ENCODE measurements around the gene ZKSCAN3. TPM values are rescaled to one million over a fixed set of nuclear protein-coding genes. Genes with fewer than 3 reads are reported as not detected.
"Not testable (repeated sequence)": the region's sequence is repeated elsewhere in the genome, so short reads cannot be mapped to it uniquely, and the experiment has no call there.

Gene ZKSCAN3
- 10 to 100 TPM in 1 of 2 donors, 1 to 10 TPM in 1; 9.1 to 10.7 TPM for total RNA-seq
- 1 to 10 TPM; 6.4 to 8.4 TPM for polyA plus RNA-seq (ENCODE audit: insufficient read length in 2 of 2)
- long read RNA-seq, donor 1: 0 reads
- long read RNA-seq, donor 2: 0 reads
- long read RNA-seq, donor 3: 0 reads
- long read RNA-seq, donor 4, full-length matches to known transcripts: 1 of 1 reads
- long read RNA-seq, donor 4, partial matches to known transcripts: 0 of 1 reads
- long read RNA-seq, donor 4, other reads (novel, unspliced or antisense): 0 of 1 reads

DNA sequence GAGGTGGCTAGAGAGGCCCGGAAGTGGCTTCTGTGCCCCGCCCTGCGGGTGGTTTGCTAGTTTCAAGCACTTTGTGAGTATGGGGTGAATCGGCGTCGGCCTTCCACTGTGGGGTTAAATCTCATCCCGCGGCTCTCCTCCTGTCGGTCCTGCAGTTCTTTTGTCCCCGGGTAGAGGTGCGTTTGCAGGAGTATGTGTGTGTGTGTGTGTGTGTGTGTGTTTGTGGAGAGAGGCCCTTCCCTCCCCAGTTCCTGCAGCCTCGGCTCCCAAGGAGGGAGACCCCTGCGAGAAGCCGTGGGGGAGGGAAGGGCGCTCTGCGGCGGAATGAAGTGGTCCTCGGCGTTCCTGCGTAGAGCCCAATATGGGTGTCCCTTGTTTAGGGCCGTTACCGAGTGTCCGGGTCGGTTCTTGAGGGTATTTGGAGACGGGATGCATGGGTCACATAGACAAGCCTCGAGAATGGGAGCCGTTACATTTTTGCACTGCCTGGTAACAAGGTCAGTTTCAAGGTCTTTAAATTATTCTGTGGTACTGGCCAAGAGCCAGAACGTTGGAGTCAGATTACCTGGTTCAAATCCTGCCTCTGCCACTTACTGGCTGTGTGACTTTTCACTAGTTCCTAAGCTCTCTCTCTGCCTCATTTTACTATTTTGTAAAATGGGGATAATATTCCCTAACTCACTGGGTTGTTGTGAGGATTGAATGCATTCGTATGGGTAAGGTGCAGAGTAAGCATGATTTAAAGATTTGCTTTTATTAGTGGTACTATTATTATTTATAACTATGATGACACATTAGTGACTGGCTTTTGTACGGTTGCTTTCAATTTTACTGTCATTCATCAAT, at the start of gene ZKSCAN3:
ZKSCAN3 (plus strand) TSS at position 56 of the 846 bp plus-strand sequence. CDS start 9,640 bp downstream, outside the sequence.
- Histone ChIP-seq H3K4me3 (ENCODE audit: low read depth, low read length) (peak within 1 kb of the TSS; percentile 82), H3K27me3 (ENCODE audit: control insufficient read depth, insufficient read depth, low read length) (peaks cover 9% of the 10 kb centered on the region), H3K36me3 (ENCODE audit: control insufficient read depth, insufficient read depth, low read length) (peaks cover 4% of the 10 kb centered on the region), H3K4me1 (ENCODE audit: control insufficient read depth, insufficient read depth, low read length) (peaks cover 3% of the 10 kb centered on the region), H3K9me3 (ENCODE audit: control insufficient read depth, insufficient read depth, low read length) (no peaks in the 10 kb centered on the region), H3K27ac (ENCODE audit: low read depth, low read length) (peak within 1 kb of the TSS; percentile 79)
- WGBS (ENCODE audit: insufficient coverage): 0% methylated on average over 22 of the region's 30 CpGs
- DNase-seq (ENCODE audit: low read depth in 4 of 6, low spot score in 6 of 6): peak; percentile 72 to 97 (median 78)

DNA sequence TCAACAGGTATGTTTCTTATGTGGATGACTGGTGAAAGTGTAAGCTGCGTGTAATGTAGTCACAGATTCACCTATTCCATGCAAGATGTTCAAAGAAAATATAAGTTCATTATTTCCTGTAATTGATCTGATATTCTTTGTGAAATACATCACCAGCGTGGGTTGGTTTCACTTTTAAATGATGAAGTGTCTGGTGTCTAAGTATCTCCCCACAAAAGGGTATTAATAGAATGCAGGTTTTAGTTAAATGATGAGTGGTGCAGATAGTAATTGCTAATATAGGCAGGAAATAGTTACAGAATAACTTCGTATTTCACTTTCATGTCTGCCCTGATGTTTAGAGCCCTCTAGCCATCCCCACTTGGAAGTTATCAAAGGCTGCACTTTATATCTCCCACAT, 46.2 kb upstream of the ZKSCAN3 start:
- no peak for DNase-seq (ENCODE audit: low read depth in 4 of 6, low spot score in 6 of 6)
- H3K27me3 ChIP-seq (ENCODE audit: control insufficient read depth, insufficient read depth, low read length): no peaks in the 10 kb centered on the region
- WGBS (ENCODE audit: insufficient coverage): no CpG with 5 or more reads among the region's 3 CpGs
- H3K27ac ChIP-seq (ENCODE audit: low read depth, low read length): no peak overlapping the region
- peaks cover 11% of the 10 kb centered on the region for H3K36me3 ChIP-seq (ENCODE audit: control insufficient read depth, insufficient read depth, low read length)
- no peaks in the 10 kb centered on the region for H3K9me3 ChIP-seq (ENCODE audit: control insufficient read depth, insufficient read depth, low read length)
- H3K4me1 ChIP-seq (ENCODE audit: control insufficient read depth, insufficient read depth, low read length): no peaks in the 10 kb centered on the region
- H3K4me3 ChIP-seq (ENCODE audit: low read depth, low read length): no peak overlapping the region

DNA sequence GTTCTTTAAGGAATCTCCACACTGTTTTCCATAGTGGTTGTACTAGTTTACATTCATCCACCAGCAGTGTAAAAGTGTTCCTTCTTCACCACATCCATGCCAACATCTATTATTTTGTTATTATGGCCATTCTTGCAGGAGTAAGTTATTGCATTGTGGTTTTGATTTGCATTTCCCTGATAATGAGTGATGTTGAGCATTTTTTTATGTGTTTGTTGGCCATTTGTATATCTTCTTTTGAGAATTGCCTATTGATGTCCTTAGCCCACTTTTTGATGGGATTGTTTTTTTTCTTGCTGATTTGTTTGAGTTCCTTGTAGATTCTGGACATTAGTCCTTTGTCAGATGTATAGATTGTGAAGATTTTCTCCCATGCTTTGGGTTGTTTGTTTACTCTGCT, 43.4 kb upstream of the ZKSCAN3 start:
- not testable (repeated sequence) for H3K9me3 ChIP-seq (ENCODE audit: control insufficient read depth, insufficient read depth, low read length); H3K4me3 ChIP-seq (ENCODE audit: low read depth, low read length); H3K36me3 ChIP-seq (ENCODE audit: control insufficient read depth, insufficient read depth, low read length); H3K4me1 ChIP-seq (ENCODE audit: control insufficient read depth, insufficient read depth, low read length); DNase-seq (ENCODE audit: low read depth in 4 of 6, low spot score in 6 of 6); H3K27me3 ChIP-seq (ENCODE audit: control insufficient read depth, insufficient read depth, low read length); H3K27ac ChIP-seq (ENCODE audit: low read depth, low read length)

DNA sequence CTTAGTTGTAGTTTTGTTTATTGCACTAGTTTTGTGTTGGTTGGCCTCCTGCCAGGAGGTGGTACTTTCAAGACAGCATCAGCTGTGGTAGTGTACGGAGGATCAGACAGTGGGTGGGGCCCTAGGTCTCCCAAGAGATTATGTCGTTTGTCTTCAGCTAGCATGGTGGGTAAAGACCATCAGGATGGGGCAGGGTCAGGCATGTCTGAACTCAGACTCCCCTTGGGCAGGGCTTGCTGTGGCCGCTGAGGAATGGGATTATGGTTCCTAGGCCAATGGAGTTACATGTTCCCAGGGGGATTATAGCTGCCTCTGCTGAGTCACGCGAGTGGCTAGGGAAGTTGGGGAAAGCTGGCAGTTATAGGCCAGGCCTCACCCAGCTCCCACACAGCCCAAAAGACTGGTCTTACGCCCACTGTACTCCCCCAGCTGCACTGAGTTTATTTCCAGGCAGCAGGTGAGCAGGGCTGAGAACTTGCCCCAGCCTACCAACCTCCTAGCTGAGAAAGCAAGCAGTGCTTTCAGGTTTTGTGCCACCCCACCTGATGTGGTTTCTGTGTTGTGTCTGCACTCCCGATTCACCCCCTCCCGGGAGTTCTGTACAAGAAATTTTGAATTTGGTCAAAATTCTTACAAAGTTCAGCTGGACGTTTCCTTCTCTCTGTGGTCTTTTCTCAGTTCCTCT, 38.5 kb upstream of the ZKSCAN3 start:
- Histone ChIP-seq H3K27me3 (ENCODE audit: control insufficient read depth, insufficient read depth, low read length) (no peaks in the 10 kb centered on the region), H3K27ac (ENCODE audit: low read depth, low read length) (no peak overlapping the region), H3K9me3 (ENCODE audit: control insufficient read depth, insufficient read depth, low read length) (no peaks in the 10 kb centered on the region), H3K4me1 (ENCODE audit: control insufficient read depth, insufficient read depth, low read length) (no peaks in the 10 kb centered on the region), H3K36me3 (ENCODE audit: control insufficient read depth, insufficient read depth, low read length) (peaks cover 6% of the 10 kb centered on the region), H3K4me3 (ENCODE audit: low read depth, low read length) (no peak overlapping the region)
- DNase-seq (ENCODE audit: low read depth in 4 of 6, low spot score in 6 of 6): no peak
- 78% methylated on average over 7 of the region's 9 CpGs for WGBS (ENCODE audit: insufficient coverage)

DNA sequence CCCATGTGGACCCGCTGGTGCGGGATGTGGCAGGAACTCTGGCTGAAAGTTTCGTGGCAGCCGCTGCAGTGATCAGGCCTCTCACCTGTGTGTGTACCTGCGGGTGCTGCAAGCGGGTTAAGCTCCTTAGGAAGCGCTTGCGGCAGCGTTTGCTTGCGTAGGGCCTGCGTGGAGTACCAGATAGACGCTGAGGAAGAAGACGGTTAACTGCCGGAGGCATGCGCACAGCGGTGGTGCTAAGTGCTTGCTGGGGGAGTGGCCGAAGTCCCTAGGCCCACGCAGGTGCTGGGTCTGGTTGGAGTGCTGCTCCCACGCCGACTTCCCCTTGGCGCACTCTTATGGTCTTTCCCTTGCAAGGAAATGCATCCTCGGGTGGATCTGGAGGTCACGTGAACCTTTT, 36.8 kb upstream of the ZKSCAN3 start:
- no peak for DNase-seq (ENCODE audit: low read depth in 4 of 6, low spot score in 6 of 6)
- WGBS (ENCODE audit: insufficient coverage): 89% methylated on average over 23 of the region's 23 CpGs
- Histone ChIP-seq H3K36me3 (ENCODE audit: control insufficient read depth, insufficient read depth, low read length) (peaks cover 6% of the 10 kb centered on the region), H3K27me3 (ENCODE audit: control insufficient read depth, insufficient read depth, low read length) (no peaks in the 10 kb centered on the region), H3K27ac (ENCODE audit: low read depth, low read length) (no peak overlapping the region), H3K9me3 (ENCODE audit: control insufficient read depth, insufficient read depth, low read length) (no peaks in the 10 kb centered on the region), H3K4me3 (ENCODE audit: low read depth, low read length) (no peak overlapping the region), H3K4me1 (ENCODE audit: control insufficient read depth, insufficient read depth, low read length) (no peaks in the 10 kb centered on the region)

DNA sequence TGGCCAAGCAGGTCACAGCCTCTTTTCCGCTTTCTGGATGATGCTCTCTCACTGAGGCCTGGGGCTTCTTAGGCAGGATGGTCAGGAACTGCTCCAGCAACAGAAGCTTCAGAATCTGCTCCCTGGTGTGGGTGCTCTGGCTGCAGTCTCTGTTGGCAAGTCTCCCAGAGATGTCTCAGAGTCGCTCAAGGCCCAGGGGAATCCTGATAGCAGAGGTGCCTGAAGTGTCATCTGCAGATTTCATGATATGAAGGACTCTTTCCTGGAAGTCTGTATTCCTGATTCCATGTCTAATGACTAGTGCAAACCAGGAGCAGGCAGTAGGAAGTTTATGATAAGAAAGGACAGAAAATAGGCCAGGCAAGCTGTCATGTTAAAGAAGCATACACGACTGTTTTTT, 34.1 kb upstream of the ZKSCAN3 start:
- Histone ChIP-seq H3K4me3 (ENCODE audit: low read depth, low read length) (no peak overlapping the region), H3K36me3 (ENCODE audit: control insufficient read depth, insufficient read depth, low read length) (peaks cover 6% of the 10 kb centered on the region), H3K27ac (ENCODE audit: low read depth, low read length) (no peak overlapping the region), H3K9me3 (ENCODE audit: control insufficient read depth, insufficient read depth, low read length) (no peaks in the 10 kb centered on the region), H3K27me3 (ENCODE audit: control insufficient read depth, insufficient read depth, low read length) (no peaks in the 10 kb centered on the region), H3K4me1 (ENCODE audit: control insufficient read depth, insufficient read depth, low read length) (no peaks in the 10 kb centered on the region)
- WGBS (ENCODE audit: insufficient coverage): 86% methylated on average over 3 of the region's 3 CpGs
- DNase-seq (ENCODE audit: low read depth in 4 of 6, low spot score in 6 of 6): no peak

DNA sequence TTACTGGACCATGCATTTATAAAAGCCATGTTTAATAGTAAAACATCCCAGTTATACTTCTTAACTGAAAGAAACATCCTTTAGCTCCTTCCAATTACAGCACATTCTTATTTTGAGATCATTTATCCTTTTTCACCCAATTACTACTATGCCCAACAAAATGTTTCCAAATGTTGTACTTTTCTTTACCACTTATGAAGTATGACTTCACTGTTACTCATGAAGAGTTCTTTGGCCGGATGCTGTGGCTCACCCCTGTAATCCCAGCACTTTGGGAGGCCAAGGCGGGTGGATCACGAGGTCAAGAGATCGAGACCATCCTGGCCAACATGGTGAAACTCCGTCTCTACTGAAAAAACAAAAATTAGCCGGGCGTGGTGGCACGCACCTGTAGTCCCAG, 31.9 kb upstream of the ZKSCAN3 start:
- WGBS (ENCODE audit: insufficient coverage): 96% methylated on average over 5 of the region's 8 CpGs
- H3K4me3 ChIP-seq (ENCODE audit: low read depth, low read length); H3K36me3 ChIP-seq (ENCODE audit: control insufficient read depth, insufficient read depth, low read length); DNase-seq (ENCODE audit: low read depth in 4 of 6, low spot score in 6 of 6); H3K4me1 ChIP-seq (ENCODE audit: control insufficient read depth, insufficient read depth, low read length); H3K9me3 ChIP-seq (ENCODE audit: control insufficient read depth, insufficient read depth, low read length); H3K27ac ChIP-seq (ENCODE audit: low read depth, low read length); H3K27me3 ChIP-seq (ENCODE audit: control insufficient read depth, insufficient read depth, low read length): not testable (repeated sequence)

DNA sequence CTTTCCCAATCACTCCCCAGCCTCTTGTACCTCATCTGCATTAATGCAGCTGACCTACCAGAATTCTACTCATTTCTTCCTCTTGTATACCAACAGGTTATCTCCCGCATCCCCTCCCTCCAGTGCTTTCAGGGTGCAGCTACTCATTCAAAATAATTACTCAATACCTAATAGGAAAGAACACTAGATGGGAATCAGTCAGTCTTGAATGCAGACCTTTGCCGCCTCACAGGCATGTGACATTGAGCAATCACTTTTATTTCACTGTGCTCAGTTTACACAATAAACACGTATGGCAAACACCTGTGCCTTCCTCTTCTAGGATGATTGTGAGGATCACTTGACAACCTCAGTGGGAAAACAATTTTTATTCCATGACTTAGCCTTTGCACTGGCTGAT, 27.1 kb upstream of the ZKSCAN3 start:
- 100% methylated on average over 2 of the region's 3 CpGs for WGBS (ENCODE audit: insufficient coverage)
- no peaks in the 10 kb centered on the region for H3K4me1 ChIP-seq (ENCODE audit: control insufficient read depth, insufficient read depth, low read length)
- no peak for DNase-seq (ENCODE audit: low read depth in 4 of 6, low spot score in 6 of 6)

DNA sequence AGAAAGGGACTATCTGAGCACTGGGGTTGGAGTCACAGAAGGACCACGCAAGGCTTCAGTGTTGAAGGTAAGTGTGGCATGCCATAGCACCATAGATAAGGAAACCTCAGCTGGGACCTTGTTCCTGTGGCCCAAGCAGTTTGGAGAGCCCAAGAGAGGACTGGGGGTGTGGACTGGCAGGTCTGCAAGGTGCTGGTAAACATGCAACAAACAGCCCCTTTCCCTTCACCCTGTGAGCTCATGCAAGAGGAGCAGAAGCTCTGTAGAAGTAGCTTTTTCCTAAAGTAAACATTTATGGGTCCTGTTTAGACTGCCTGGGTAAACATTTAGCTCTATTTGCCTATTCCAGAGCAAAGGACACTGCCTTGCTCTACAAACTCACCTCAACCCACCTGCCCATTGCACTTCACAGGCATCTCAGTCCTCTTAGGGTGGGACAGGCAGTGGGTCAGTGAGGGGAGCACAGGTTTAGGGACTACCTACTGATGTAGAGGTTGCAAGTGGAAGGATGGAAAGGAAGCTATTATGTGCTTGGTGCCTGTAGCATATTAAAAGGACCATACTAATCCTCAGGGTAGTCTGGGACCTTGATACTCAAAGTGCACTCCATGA, 25.8 kb upstream of the ZKSCAN3 start:
- Histone ChIP-seq H3K4me3 (ENCODE audit: low read depth, low read length) (no peak overlapping the region), H3K36me3 (ENCODE audit: control insufficient read depth, insufficient read depth, low read length) (peaks cover 6% of the 10 kb centered on the region), H3K27ac (ENCODE audit: low read depth, low read length) (no peak overlapping the region), H3K9me3 (ENCODE audit: control insufficient read depth, insufficient read depth, low read length) (peaks cover 15% of the 10 kb centered on the region), H3K27me3 (ENCODE audit: control insufficient read depth, insufficient read depth, low read length) (no peaks in the 10 kb centered on the region), H3K4me1 (ENCODE audit: control insufficient read depth, insufficient read depth, low read length) (no peaks in the 10 kb centered on the region)
- WGBS (ENCODE audit: insufficient coverage): 89% methylated on average over 1 of the region's 1 CpG
- DNase-seq (ENCODE audit: low read depth in 4 of 6, low spot score in 6 of 6): no peak

More for the DNA sequence above, 27.1 kb upstream of the ZKSCAN3 start:
- Histone ChIP-seq H3K9me3 (ENCODE audit: control insufficient read depth, insufficient read depth, low read length) (peaks cover 15% of the 10 kb centered on the region), H3K27ac (ENCODE audit: low read depth, low read length) (no peak overlapping the region), H3K27me3 (ENCODE audit: control insufficient read depth, insufficient read depth, low read length) (no peaks in the 10 kb centered on the region), H3K36me3 (ENCODE audit: control insufficient read depth, insufficient read depth, low read length) (peaks cover 6% of the 10 kb centered on the region), H3K4me3 (ENCODE audit: low read depth, low read length) (no peak overlapping the region)
